Testis (tissue), 2 donors: Measurements from ENCODE around the gene SELENOS.

Experiments used
- POLR2A ChIP-seq: fragments of 450-650 bp; IDR thresholded peaks from one replicate; pipeline ENCODE4 v1.6.1; 2017; ENCODE audit warnings: antibody characterized with exemption, mild to moderate bottlenecking, moderate library complexity
- TF ChIP-seq, protein P1 (sequence below), 3 experiments: fragments of 450-650 bp in 2 of 3; fragments of 200-600 bp in 1 of 3; sonication (generic) in 1 of 3; IDR thresholded peaks; one replicate each; pipeline ENCODE4 v1.5.1; 2016 to 2019; ENCODE audit warnings: antibody characterized with exemption in 3 of 3, mild to moderate bottlenecking in 2 of 3, moderate library complexity in 1 of 3

DNA sequence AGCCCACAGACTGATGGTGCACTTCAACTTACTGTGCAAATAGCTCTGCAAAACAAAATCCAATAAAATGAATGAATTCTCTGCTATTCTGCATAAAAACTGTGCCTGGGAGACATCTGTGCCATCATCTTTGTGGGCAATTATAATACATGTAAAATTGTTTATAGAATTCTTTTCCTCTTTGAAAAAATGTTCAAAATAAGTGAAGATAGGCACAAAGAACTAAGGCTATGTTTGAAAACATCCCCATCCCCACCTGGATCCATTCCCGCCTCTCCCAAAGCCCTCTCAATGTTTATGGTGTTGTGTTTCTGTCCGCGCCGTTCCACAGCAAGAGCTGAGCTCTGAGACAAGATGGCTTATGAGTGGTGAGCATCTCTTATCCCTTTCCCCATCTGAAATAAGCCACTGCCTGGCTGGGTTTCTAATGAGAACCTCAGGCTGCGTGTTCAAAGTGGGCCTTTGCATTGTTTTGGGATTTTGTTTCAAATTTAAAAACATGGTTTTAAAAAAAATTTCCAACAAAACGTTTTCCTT is 40.1 kb upstream of the SELENOS start:
- no peak for TF ChIP-seq POLR2A
- TF ChIP-seq, protein P1, sequence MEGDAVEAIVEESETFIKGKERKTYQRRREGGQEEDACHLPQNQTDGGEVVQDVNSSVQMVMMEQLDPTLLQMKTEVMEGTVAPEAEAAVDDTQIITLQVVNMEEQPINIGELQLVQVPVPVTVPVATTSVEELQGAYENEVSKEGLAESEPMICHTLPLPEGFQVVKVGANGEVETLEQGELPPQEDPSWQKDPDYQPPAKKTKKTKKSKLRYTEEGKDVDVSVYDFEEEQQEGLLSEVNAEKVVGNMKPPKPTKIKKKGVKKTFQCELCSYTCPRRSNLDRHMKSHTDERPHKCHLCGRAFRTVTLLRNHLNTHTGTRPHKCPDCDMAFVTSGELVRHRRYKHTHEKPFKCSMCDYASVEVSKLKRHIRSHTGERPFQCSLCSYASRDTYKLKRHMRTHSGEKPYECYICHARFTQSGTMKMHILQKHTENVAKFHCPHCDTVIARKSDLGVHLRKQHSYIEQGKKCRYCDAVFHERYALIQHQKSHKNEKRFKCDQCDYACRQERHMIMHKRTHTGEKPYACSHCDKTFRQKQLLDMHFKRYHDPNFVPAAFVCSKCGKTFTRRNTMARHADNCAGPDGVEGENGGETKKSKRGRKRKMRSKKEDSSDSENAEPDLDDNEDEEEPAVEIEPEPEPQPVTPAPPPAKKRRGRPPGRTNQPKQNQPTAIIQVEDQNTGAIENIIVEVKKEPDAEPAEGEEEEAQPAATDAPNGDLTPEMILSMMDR (IDR thresholded peaks at IDR 0.05) = no peak
